GM21360 (cell line): ENCODE results near the gene SUGCT.

Experiments used
- ATAC-seq: cut with Tn5 transposase; IDR thresholded peaks from one replicate; pipeline ENCODE4 v1.9.1; 2021; ENCODE audit warnings: mild to moderate bottlenecking, moderate library complexity; ENCODE audit not compliant: unreplicated experiment

SUGCT gene

GRCh38 chr7:40315277-40315676 is 180.5 kb downstream of the SUGCT start:
- ATAC-seq, result no peak

DNA sequence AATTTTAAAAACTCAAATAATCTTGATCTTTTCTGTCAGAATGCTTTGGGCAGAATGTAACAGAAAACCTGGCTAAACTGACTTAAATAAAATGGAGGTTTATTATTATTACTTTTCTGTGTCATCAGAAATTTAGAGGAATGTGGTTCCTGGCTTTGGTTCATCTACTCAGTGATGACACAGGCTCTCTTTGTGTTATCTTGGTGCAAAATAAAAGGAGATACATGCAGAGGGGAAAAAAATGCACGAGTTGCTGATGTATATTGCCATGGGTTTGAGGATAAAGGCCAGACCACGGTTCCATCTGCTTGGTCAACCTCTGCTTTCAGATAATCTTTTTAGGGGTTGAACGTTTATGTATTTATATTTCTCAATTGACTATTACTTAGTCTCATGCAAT is 181.4 kb downstream of the SUGCT start:
- ATAC-seq, result no peak

- no peak for ATAC-seq
Measured at GRCh38 chr7:40324914-40325313, 190.1 kb downstream of the SUGCT start.

GRCh38 chr7:40327113-40327512 is 192.3 kb downstream of the SUGCT start:
- ATAC-seq, result no peak

DNA sequence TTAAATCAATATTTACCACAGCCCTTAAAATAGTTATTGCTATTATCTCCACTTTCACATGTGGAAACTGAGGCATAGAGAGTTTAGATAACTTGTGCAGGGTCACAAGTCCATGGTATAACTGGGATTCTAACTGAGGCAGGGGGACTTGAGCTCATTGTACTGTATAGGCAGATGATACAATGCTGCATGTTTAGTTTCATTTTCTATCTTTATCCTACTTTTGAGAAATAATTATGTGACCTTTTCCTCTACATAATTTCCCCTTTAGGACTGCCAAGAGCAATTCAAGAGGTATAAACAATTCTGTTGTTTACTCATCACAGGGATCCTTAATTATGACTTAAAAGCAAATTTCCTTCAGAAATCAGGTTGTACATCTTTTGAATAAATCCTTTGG is 193.1 kb downstream of the SUGCT start:
- no peak for ATAC-seq

- ATAC-seq, result no peak
Measured at GRCh38 chr7:40329601-40330153, 194.9 kb downstream of the SUGCT start.

GRCh38 chr7:40330408-40330807 is 195.6 kb downstream of the SUGCT start:
- no peak for ATAC-seq

GRCh38 chr7:40331915-40332314 is 197.1 kb downstream of the SUGCT start:
- no peak for ATAC-seq

GRCh38 chr7:40332516-40332915 is 197.7 kb downstream of the SUGCT start:
- ATAC-seq, result no peak

DNA sequence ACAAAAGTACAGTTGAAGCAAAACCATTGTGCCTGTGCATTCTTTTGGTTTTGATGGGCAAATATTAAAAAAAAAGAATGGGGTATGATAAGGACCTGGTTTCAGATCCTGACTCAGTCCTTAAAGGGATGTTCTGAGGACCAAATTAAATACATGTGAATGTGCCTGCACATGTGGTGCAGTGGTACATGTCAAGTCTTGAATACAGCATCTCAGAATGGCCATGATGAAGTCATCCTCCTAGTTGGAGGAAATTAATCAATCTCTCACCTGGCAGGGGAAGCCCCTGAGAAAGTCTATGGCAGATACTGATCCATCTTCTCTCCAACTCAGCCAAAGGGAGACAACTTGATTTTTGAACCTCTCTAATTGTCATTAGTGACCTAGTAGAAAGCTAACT is 207.0 kb downstream of the SUGCT start:
- ATAC-seq, result no peak

GRCh38 chr7:40346554-40346953 is 211.7 kb downstream of the SUGCT start:
- no peak for ATAC-seq

GRCh38 chr7:40348126-40348728 is 213.4 kb downstream of the SUGCT start:
- no peak for ATAC-seq

DNA sequence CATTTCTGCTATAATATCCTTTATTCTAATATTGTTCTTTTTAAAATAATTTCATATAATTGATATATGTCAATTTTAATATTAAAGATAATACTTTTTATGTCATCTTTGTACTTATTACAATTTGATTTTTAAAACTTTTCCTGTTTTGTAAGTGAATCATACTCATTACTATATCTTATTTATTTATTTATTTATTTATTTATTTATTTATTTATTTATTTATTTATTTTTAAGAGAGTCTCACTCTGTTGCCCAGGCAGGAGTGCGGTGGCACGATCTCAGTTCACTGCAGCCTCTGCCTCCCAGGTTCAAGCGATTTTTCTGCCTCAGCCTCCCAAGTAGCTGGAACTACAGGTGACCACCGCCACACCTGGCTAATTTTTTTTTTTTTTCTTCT is 215.3 kb downstream of the SUGCT start:
- no peak for ATAC-seq

DNA sequence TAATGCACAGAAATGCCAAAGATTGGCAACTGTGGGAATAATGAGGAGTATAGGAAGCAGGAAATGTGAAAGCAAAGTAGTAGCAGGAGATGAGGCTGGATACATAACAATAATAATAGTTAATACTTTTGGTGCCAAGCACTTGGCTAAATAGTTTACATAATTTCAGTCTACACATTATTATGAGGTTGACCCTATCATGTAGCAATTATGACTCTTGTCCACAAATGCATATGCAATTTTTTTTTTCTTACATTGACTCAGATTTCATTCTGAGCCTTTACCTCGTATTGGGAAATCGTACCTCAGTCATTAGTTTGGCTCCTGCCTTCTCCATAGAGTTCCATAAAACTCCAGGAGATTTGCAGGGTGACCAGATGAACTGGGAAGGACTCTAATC is 219.9 kb downstream of the SUGCT start:
- ATAC-seq, result no peak

DNA sequence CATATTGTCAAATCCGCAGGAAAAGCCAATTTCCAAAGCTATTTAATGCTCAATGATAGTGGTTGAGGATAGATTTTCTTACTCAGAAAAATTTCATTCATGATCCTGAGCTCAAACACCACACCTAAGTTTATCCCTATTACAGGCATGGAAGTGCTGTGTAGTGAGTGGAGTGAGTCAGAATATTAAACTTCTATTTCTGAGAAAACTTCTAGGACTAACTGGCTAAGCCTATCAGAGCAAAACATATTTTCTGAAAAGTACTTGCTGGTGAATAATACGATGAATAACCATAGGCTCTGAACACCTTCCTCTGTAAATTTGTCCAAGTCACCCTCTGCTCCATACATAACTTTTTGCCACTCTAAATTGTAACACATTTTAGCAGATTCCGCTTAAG is 221.5 kb downstream of the SUGCT start:
- no peak for ATAC-seq

DNA sequence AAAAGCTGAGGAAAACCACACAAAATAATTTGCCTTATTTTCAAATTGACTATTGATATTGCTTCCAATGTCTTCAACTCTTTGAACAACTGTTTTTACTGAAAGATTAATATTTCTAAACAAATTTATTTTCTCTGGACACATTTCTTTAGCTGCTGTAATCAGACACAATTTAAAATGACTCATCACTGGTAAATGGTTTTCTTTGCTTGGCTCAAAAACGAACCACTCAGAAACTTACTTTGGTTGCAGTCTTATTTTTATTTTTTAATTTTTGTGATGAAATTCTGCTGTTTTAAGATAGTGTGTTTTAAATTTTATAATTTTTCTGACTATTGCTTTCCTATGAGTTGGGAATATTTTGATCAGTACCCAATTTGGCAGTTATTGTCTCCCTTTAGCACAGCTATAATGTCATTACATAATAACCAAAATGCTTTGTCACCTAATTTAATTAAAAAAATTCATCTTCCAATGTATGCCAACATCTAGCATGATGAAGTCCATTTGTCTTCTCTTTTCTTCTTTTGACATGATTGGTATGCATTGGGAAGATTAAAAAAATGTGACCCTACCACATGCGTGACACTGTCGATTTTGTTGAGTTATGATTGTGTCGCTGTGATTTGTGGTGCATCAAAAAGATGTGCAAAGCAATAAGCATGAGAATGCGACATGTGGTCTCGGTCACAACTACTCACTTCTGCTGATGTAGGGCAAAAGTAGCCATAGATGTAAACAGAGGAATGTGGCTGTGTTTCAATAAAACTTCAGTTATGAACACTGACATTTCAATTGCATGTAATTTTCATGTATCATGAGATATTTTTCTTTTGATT is 222.3 kb downstream of the SUGCT start:
- no peak for ATAC-seq

GRCh38 chr7:40369641-40370277 is 235.0 kb downstream of the SUGCT start:
- ATAC-seq, result no peak

DNA sequence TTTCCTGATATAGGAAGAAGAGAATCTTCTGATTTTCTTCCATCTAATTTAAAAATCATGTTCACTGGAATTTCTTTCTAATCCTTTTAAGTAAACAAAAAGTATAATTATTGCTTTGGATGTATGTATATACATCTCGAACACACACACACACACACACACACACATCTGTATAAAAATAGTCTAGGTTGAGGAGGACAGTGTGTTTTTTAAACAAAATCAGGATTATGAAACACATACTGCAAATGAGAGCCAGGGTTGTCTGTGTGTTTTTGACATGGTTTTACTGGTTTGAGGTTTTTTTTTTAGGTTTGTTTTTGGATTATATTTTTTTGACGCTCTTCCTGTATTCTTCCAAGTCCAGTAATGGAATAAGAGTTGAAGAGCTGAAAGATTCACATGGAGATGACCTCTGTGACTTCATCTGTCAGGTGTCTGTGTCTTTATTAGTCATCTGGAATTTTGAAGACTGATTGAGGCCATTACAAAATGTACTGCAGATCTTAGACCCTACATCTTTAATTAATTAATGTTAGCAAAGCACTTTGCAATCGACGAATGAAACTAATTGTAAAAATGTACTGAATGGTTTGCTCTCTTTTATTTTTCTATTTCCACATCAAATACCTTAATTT is 237.1 kb downstream of the SUGCT start:
- ATAC-seq, result no peak

DNA sequence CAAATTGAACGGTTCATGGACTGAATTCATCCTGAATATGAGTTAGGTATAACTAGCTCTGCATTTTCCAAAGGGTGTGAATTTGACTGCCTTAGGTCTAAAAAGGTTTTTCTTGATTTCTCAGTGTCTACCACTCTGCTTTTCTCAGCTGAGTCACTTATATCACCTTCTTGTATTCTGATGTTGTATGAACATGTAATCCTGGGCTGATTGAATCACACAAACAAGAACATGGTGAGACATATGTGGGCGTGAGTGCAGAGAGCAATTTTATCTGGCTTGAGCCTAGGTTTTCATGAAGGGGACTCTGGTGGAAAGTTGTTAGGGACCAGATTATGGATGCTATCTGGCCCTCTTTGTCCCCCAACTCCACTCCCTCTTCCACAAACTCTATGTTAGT is 239.8 kb downstream of the SUGCT start:
- no peak for ATAC-seq

DNA sequence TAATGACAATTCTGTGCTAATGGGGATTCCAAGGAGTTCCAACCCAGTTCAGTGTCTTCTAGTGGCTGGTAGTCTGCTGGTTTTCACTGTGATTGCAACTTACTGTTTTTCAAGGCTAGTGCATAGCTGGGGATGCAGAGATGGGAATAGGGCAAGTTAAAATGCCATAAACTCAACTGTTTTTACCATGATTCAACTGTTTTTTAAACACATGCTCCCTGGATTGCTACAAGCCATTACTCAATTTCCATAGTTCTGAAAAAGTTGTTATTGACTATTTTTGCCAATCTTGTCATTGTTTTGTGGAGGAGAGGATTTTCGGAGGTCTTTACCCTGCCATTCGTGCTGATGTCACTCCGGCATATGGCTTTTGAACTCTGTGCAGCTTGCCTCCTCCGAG is 245.3 kb downstream of the SUGCT start:
- ATAC-seq, result no peak

DNA sequence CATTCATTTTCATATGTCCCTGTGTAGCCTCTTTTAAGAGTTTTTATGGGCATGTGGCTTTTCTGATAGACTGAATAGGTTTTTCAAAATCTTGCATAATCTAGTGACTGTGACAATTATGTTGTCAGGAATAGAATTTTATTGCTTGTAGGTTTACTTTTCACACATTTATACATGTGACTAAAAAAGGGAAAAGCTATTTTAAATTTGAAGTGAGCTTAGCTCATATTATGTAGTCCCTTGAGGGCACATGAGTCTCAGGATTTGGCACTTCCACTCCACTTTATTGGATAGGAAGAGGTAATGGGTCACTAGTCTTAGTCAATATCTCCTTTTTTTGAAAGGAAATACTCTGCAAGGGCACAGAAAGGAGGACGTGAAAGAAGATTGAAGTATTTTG is 247.3 kb downstream of the SUGCT start:
- ATAC-seq, result no peak
